Measurements from ENCODE around the gene MFAP2. TPM values are rescaled to one million over a fixed set of nuclear protein-coding genes. Genes with fewer than 3 reads are reported as not detected.

MFAP2 gene
- total RNA-seq, 4 donors from 2014 or later, result 9.0 to 28.6 (median 15.0) TPM

- TF ChIP-seq, protein P1, sequence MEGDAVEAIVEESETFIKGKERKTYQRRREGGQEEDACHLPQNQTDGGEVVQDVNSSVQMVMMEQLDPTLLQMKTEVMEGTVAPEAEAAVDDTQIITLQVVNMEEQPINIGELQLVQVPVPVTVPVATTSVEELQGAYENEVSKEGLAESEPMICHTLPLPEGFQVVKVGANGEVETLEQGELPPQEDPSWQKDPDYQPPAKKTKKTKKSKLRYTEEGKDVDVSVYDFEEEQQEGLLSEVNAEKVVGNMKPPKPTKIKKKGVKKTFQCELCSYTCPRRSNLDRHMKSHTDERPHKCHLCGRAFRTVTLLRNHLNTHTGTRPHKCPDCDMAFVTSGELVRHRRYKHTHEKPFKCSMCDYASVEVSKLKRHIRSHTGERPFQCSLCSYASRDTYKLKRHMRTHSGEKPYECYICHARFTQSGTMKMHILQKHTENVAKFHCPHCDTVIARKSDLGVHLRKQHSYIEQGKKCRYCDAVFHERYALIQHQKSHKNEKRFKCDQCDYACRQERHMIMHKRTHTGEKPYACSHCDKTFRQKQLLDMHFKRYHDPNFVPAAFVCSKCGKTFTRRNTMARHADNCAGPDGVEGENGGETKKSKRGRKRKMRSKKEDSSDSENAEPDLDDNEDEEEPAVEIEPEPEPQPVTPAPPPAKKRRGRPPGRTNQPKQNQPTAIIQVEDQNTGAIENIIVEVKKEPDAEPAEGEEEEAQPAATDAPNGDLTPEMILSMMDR (IDR thresholded peaks at IDR 0.05; ENCODE audit: low read depth), result no peak
These were observed 719 bp downstream of the MFAP2 start for GRCh38 chr1:16979475-16980327.

- TF ChIP-seq, protein P1 (IDR thresholded peaks at IDR 0.05; ENCODE audit: low read depth), result no peak
These were observed 1.6 kb downstream of the MFAP2 start for GRCh38 chr1:16978567-16979474.

GRCh38 chr1:16978139-16978538, 2.3 kb downstream of the MFAP2 start:
- TF ChIP-seq, protein P1 (IDR thresholded peaks at IDR 0.05; ENCODE audit: low read depth), result no peak

DNA sequence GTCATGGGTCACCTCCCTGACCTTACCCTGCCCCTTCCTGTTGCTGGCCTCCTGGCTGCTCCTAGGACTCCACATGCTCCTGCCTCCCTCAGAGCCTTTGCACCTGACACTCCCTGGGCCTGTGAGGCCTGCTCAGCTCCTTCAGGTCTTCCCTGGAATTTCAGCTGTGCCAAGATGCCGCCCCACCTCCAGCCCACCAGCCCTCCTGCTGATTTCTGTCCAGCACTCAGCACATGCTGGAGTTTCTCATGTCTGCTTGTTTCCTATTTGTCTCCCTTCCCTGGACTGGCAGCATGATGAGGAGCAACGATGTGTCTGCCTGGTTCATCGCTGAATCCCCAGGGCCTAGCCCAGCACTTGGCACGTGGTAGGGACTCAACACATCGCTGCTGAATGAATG, 3.0 kb downstream of the MFAP2 start:
- TF ChIP-seq, protein P1 (IDR thresholded peaks at IDR 0.05; ENCODE audit: low read depth), result no peak

DNA sequence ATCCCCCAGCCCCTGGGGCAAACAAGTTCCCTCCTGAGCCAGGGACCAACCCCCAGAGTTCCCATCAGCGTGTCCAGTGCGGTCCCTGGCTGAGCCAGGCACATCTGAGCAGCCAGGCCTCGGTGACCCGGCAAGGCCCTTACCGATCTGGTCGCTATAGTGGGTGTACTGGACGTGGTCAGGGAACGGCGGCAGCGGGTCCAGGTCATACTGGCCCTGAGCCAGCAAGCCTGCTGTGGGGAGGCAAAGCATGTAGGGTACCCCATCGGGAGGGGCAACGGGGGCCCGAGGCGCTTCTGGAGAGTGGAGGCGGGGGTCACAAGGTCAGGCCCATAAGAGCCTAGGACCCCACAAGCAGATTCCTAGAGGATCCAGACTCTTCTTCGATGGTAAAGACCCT, 3.5 kb downstream of the MFAP2 start:
- TF ChIP-seq, protein P1 (IDR thresholded peaks at IDR 0.05; ENCODE audit: low read depth), result no peak

DNA sequence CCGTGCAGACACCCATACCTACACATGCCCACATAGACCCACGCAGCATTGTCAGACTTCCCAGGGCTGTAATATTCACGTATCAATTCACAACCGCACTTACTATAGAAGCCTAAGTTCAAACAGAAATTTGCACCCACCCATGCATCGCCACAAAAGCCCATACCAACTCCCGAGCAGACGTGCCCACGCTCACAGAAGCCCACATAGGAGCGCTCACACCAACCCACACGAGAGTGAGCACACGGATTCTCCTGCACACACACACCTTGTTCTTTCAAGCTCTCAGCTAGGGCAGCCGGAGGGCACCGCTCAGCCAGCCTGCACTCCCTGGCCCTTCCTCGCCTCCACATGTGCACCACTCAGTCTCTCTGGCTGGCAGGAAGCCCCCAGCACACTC, 4.6 kb downstream of the MFAP2 start:
- TF ChIP-seq, protein P1 (IDR thresholded peaks at IDR 0.05; ENCODE audit: low read depth), result no peak

DNA sequence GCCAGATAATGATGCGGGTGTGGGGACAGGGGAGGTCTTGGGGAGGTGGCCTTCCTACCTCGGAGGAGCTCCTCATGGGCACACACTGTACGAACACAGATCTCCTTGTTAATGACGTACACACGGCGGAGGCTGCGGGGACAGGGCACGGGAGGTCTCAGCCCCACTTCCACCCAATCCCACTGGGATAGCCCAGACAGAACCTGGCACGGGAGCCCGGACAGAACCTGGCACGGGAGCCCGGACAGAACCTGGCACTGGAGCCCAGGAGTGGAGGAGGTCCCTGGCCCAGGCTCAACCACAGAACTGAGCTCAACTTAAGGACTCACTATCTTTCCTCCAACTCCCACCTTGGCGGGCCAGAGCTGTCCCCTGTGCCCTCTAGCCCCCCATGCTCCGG, 5.2 kb downstream of the MFAP2 start:
- TF ChIP-seq, protein P1 (IDR thresholded peaks at IDR 0.05; ENCODE audit: low read depth), result no peak
